HG03280 (cell line): ENCODE results near the gene LGALS12.
"Not testable (repeated sequence)": the region's sequence is repeated elsewhere in the genome, so short reads cannot be mapped to it uniquely, and the experiment has no call there.

ENCODE experiments used
- ATAC-seq: cut with Tn5 transposase; IDR thresholded peaks from one replicate; pipeline ENCODE4 v1.9.1; 2021; ENCODE audit warnings: mild to moderate bottlenecking, moderate library complexity; ENCODE audit not compliant: unreplicated experiment

Gene LGALS12

DNA sequence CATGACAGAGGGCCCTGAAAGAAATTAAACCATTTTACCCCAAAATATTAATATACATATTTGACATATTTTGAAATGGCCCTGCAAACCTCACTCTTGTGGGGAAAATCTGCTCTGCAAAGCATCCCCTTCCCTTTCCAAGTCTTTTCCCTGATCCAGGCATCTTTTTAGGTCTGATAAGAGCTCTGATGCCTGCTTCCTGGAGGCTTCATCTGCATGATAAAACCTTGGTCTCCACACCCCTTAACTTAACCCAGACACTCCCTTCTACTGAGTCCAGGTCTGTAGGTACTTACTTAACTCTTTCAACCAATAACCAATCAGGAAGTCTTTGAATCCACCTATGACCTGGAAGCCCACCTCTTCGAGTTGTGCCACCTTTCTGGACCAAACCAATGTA lies 1.8 kb upstream of the LGALS12 start:
- ATAC-seq = no peak

DNA sequence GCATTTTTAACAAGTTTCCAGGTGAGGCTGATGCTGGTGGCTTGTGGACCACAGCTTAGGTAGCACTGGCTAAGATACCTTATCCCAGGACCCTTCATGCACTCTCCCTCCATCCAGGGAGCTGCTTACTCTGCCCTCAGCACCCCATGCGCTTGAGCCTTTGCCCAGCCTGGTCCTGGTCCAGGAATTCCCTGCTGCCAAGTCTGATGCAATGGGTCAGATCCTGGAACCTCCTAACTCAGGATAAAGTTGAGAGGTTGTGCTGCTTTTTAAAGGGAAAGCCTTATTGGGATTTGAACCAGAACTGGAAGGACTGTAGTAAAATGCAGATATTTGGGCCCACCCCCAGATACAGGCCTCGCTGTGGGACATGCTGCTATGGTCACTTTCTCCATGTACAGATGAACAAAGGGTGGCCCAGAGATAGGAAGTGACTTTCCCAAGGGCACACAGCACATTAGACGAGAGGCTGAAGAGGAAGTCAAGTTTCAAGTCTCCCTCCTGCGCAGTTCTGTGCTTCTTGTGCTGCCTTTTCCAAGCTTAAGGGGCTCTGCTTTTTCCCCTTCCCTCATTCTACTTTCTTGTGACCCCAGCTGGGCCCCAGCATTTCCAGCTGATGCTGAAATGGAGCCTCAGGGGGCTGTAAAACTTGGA lies 824 bp upstream of the LGALS12 start:
- ATAC-seq = no peak

DNA sequence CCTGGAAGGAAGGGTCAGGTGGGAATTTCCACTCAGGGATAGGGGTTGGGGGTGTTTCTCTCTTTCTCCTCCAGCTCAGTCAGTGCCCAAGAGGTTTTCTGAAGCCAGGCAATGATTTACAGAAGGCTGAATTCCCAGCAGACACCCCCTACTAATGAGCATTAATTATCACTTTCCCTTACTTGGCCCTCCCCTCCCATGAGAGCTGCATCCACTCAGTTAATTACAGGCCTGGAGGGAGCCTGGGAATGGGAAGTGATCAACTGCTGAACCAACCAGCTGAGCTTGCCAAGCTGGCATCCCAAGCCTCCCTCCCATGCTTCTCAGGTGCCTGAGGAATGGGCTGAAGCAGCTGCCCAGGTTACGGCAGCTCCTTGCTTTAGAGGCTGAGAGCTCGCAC lies 992 bp downstream of the LGALS12 start:
- no peak for ATAC-seq

DNA sequence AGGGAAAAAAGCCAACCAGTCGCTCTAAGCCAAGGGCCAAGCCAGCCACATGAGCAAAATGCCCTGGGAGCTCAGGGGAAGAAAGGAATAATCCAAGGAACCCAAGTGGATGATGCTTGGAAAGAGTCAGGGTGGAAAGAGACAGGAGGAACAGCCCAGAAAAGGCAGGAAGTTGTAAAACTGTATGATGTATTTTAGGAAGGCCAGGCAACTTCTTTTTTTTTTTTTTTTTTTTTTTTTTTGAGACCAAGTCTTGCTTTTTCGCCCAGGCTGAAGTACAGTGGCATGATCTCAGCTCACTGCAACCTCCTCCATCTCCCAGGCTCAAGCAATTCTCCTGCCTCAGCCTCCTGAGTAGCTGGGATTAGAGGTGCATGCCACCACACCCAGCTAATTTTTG lies 1.6 kb downstream of the LGALS12 start:
- ATAC-seq = no peak

DNA sequence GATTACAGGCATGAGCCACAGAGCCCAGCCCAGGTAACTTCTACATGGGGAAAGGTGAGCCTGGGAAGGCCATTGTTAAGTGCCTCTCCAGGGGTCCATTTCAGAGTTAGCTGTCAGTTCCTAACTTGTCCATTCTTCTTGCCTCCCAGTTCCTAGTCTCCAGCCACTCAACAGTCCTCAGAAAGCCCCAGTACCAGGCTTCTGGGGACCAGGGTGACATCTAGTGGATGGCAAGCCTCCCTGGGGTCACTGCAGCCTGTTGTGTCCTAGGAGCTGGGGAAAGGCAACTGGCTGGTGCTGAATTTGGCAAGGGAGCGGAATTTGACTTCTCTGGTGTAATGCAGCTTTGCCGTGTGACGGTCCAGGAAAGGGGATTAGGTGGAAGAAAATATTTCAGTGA lies 2.1 kb downstream of the LGALS12 start:
- ATAC-seq = no peak

DNA sequence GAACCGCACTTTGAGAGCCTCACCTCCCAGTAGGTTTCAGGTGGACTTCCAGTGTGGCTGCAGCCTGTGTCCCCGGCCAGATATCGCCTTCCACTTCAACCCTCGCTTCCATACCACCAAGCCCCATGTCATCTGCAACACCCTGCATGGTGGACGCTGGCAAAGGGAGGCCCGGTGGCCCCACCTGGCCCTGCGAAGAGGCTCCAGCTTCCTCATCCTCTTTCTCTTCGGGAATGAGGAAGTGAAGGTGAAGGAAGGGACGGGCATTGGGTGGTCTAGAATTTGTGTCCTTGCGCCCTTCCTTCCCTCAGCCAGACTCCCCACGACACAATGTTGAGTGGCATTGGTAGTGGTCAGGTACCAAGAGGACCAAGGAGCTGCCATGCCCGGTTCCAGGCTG lies 2.9 kb downstream of the LGALS12 start:
- ATAC-seq = no peak

DNA sequence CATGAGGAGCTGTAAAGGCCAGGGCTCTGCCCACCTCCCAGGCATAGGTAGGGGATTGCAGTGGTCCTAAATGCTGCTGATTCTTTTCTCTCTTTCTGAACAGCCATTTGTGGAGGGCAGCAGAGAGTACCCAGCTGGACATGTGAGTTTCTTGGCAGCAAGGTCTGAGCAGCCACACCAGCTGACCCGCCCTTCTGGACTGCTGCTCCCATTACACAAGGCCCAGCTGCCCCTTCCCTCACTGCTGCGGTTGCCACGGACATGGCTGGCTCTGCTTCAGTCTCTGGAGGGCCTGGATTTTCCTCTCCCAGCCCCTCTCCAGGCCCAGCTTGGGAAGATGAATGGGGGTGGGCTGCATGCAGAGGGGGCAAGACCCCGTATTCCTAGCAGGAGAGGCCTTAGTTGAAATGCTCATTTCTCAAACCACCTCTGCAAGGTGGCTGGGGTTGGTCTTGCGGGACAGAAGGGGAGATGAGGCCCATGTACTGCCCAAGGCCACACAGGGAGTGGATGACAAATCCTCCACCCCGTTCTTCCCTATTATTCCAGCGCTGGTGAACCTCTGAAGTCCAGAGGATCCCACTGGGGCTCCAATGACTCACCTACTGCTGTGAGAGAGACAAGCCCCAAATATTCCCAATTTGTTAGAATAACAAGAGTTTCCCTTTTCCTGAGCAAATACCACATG lies 4.6 kb downstream of the LGALS12 start:
- ATAC-seq = no peak

DNA sequence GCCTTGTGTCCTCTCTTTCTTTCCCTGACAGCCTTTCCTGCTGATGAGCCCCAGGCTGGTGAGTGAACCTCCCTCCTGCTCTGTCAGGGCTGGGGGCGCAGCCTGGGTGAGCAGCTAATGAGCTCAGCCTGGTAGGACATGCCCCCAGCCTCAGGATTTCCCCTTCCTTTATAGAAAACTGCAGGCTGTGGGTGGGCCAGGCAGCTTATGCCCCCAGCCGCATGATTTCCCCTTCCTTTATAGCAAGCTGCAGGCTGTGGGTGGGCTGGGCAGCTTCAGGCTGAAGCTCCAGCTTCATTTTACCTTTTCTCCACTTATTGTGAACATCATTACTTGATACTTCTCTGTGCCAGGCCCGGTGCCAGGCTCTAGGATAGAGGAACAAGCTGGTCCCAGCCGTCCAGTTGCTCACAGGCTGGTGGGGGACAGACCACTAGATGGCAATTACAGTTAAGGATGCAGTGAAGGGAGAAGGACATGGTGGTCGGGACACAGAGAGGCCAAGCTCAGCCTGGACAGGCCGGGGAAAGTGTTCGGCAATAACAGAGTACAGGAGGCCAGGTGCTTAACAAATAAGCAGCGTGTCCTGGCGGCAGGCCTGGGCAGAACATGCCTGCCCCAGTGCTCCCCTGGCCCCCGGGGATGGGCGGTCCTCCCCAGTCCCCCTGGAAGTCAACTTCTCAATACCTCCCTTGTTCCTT lies 5.3 kb downstream of the LGALS12 start:
- ATAC-seq = no peak

DNA sequence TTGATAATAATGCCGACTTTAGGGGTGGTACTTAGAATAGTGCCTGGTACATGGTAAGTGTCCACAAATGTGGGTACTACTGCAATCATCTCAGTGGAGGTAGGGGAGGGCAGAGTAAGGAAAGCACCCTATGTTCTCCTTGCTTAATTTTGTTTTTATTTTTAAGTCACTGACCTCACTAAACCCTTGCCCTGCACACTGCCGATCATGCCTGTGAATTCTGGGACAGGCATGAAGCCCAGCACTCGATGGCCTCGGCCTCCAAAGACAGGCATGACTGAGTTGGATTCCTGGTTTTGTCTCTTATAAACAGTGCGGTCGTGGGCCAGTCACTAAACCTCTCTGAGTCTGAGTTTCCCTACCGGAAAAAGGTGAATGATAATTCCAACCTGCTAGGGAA lies 6.9 kb downstream of the LGALS12 start:
- ATAC-seq = no peak

DNA sequence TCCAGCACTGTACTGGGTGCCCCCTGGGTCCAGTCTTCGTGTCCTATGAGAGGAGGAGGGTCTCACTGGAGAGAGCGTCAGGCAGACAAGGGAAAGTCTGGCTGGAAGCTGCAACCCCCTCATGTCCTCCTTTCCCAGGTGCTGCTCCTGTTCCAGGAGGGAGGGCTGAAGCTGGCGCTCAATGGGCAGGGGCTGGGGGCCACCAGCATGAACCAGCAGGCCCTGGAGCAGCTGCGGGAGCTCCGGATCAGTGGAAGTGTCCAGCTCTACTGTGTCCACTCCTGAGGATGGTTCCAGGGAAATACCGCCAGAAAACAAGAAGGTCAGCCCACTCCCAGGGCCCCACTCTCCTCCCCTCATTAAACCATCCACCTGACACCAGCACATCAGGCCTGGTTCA lies 10.2 kb downstream of the LGALS12 start:
- ATAC-seq = no peak

DNA sequence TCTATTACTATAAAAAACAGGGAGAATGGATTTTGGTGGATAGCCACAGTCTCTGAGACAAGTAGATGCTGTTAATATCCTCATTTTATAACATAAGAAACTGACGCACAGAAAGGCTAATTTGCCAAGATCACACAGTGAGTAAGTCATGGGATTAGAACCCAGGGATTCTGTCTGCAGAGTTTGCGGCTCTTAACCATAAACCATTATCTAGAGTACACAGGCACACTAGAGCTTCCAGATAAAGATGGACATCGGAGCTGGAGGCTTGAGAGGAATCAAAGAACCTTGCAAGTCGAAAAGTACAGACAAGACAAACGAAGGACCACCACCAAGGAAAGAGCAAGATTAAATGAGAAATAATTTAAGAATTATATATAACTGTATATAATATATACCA lies 11.3 kb downstream of the LGALS12 start:
- ATAC-seq = no peak

DNA sequence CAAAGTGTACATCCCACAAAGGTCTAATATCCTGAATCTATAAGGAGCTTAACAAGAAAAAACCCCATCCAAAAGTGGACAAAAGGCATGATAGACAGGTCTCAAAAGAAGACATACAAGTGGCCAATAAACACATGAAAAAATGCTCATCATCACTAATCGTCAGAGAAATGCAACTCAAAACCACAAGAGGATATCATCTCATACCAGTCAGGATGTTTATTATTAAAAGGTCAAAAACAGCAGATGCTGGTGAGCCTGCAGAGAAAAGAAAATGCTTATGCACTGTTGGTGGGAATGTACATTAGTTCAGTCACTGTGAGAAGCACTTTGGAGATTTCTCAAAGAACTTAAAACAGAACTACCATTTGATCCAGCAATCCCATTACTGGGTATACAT lies 12.7 kb downstream of the LGALS12 start:
- no peak for ATAC-seq

DNA sequence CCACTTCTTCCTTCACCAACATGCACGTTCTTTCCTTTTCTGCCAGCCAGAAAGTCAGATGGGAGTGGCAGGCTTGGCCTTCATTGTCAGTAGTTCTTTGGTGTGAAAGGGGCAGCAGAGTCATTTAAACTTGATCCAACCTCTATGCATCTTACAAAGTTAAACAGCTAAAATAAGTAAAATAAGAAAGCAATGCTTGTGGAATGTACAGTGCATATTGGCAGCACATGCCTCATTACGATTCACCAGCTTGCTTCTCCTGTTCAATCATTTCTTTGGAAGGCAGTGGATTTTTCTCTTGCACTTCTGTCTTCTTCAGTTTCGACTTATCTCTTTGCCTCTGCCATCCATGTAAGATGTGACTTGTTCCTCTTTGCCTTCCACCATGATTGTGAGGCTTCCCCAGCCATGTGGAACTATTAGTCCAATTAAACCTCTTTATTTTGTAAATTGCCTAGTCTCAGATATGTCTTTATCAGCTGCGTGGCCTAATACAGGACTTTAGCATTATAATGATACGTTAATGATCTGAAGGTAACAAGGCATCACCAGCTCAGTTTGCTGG lies 14.8 kb downstream of the LGALS12 start:
- no peak for ATAC-seq

DNA sequence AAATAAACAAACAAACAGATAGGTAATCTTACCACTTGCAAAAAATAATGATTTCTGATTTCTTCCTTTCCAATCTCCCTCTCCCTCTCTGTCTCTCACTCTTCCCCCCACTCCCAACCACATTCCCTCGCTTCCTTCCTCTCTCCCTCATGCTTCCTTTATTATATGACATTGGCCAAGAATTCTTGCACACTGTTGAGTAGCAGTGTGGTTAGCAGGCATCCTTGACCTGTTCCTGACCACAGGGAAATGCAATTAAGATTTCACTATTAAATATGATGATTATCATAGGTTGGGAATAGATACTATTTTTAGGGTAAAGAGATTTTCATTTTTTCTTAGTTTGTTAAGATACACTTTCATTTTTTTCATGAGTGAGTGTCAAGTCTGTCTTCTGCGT lies 16.0 kb downstream of the LGALS12 start:
- no peak for ATAC-seq

DNA sequence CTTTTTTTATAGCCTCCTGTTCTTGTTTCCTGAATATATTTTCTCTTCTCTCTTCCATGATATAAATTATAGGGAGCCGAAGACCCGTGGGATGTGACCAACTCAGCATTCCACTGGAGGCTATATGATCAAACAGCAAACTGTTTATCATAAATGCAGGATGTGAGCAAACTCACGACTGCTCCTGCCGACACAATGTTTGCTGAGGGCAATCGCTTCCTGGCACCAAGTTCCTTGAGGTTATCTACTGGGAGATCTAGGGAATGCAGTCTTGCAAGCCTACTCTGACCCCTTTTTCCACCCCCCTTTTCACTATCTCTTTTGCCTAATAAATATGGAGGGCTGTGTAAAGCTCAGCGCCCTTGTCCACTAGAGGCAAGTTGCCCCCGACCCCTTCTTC lies 17.3 kb downstream of the LGALS12 start:
- no peak for ATAC-seq

DNA sequence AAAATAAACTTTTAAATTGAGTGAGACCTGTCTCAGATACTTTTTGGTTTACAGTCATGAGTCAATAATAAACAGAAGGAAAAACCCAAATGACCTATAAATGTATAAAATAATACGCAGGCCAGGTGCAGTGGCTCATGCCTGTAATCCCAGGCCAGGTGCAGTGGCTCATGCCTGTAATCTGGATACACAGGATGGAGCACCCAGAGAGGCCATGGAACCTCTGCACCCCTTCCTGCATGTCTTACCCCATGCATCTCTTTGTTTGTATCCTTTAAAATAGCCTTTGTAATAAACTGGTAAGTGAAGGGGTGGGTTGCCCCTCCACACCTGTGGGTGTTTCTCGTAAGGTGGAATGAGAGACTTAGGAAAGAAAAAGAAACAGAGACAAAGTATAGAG lies 21.8 kb downstream of the LGALS12 start:
- no peak for ATAC-seq

DNA sequence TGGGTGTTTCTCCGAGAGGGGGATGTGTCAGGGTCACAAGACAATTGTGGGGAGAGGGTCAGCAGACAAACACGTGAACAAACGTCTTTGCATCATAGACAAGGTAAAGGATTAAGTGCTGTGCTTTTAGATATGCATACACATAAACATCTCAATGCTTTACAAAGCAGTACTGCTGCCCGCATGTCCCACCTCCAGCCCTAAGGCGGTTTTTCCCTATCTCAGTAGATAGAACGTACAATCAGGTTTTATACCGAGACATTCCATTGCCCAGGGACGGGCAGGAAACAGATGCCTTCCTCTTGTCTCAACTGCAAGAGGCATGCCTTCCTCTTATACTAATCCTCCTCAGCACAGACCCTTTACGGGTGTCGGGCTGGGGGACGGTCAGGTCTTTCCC lies 22.3 kb downstream of the LGALS12 start:
- ATAC-seq = not testable (repeated sequence)

DNA sequence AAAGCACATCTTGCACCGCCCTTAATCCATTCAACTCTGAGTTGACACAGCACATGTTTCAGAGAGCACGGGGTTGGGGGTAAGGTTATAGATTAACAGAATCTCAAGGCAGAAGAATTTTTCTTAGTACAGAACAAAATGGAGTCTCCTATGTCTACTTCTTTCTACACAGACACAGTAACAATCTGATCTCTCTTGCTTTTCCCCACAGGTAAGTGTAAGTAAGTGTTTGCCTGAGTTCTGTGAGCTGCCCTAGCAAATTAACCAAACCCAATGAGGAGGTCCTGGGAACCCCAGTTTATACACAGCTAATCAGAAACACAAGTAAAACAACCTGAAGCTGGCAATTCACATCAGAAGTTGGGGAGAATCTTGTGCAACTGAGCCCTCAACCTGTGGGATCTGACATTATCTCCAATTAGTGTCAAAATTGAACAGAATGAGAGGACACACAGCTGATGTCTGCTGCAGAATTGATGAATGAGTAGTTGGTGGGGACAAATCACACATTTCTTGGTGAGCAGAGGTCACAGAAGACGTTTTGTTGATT lies 22.9 kb downstream of the LGALS12 start:
- not testable (repeated sequence) for ATAC-seq

DNA sequence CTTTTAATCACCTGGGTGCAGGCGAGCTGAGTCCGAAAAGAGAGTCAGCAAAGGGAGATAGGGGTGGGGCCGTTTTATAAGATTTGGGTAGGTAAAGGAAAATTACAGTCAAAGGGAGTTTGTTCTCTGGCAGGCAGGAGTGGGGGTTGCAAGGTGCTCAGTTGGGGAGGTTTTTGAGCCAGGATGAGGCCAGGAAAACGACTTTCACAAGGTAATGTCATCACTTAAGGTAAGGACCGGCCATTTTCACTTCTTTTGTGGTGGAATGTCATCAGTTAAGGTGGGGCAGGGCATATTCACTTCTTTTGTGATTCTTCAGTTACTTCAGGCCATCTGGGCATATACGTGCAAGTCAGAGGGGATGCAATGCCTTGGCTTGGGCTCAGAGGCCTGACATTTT lies 23.5 kb downstream of the LGALS12 start:
- not testable (repeated sequence) for ATAC-seq

DNA sequence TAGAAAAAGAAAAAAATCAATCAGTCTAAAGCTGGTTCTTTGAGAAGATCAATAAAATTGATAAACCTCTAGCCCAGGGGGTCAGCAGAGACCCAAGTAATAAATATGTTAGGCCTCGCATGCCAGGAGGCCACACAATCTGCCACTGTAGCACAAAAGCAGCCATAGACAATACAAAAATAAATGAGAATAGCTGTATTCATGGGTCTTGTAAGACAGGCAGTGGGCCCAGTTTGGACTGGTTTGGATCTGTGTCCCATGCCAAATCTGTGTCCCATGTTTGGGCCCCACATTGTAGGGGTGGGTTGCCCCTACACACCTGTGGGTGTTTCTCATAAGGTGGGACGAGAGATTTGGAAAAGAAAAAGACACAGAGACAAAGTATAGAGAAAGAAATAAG lies 24.1 kb downstream of the LGALS12 start:
- no peak for ATAC-seq

DNA sequence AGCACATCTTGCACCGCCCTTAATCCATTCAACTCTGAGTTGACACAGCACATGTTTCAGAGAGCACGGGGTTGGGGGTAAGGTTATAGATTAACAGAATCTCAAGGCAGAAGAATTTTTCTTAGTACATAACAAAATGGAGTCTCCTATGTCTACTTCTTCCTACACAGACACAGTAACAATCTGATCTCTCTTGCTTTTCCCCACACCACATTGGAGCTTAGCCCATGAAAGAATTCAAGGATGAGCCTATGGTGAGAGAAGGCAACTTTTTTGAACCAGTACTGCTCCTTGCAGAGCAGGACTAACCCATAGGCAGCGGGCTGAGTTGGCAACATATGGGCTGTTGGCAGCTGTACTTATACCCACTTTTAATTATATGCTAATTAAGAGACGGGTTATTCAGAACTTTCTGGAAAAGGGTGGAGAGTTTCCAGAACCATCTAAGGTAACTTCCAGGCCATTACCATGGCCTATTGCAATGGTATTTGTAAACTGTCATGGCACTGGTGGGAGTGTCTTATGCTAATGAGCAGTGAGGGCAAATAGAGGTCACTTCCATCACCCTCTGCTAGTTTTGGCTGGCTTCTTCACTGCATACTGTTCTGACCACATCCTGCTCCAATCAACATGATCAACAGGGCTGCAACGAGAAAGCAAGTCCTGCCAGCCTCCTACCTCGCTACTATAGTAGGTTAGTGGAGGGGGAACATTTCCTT lies 25.3 kb downstream of the LGALS12 start:
- ATAC-seq = peak; percentile 75
